ENCODE results near the gene IGF2. TPM values are rescaled to one million over a fixed set of nuclear protein-coding genes. Genes with fewer than 3 reads are reported as not detected.

The IGF2 gene
- total and polyA plus RNA-seq, 2 donors (not counting 3 experiments of a cell fraction or from before 2014, with no cell fraction given), result 5.7 to 21.0 TPM

DNA sequence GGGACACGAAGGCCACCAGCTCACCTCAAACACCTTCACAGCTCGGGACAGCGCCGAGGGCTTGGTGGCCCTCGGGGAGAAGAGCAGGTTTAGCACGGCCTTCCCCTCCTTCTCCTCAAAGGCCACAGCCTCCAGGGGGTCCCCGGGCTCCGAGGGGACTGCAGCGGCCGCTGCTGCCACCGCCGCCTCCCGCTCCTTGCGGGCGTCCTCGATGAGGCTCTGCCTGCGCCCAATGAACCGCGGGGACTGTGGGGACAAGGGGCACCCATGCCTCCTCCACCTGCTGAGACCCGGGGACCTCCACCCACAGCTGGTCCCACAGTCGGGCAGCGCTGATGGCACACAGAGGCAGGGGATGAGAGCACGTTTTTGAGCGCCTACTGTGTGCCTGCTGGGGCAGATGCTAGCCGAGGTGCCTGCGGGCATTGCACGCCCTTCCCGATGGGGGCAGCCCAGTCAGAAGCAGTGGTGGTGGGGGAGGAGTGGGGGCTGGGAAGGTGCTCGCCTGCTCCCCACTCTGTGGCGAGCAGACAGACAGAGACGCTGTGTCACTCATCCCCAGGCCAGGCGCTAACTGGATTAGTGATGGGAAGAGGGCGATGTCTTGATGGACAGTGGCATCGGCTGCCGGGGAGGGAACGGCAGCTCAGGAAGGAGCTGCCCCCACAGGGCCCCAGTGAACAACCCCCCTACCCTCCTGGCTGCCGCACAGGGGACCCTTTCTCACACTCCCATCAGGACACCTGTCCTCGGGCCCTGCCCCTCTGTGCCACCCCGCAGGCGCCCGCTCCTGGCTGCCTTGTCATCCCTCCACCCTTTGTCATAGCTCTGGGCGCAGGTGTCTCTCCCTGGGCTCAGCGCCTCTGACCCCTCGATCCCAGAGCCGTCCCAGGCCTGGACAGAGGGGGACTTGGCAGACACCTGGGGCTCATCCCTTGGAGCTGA is 30.7 kb upstream of the IGF2 start:
- no peak for DNase-seq (ENCODE audit: low read depth, low spot score)
- H4K20me1 ChIP-seq (replicated peaks; ENCODE audit: control insufficient read depth, extremely low read depth, insufficient read depth, low read length), result no peaks in the 10 kb centered on the region
- TF ChIP-seq MYC (IDR thresholded peaks at IDR 0.05; ENCODE audit: low read depth, low read length) (no peak), POLR2A (IDR thresholded peaks at IDR 0.05; ENCODE audit: low read depth, low read length) (no peak), EZH2 (IDR thresholded peaks at IDR 0.05; ENCODE audit: borderline replicate concordance, low read depth, low read length, severe bottlenecking) (no peak), GATA2 (IDR thresholded peaks at IDR 0.05; ENCODE audit: insufficient read depth, insufficient read length, low read depth, low read length) (no peak), POLR2AphosphoS5 (IDR thresholded peaks at IDR 0.05; ENCODE audit: insufficient read depth, low read depth, low read length) (no peak), FOS (IDR thresholded peaks at IDR 0.05; ENCODE audit: borderline replicate concordance, insufficient read depth, low read length) (no peak), JUN (IDR thresholded peaks at IDR 0.05; ENCODE audit: borderline replicate concordance, insufficient read depth, insufficient read length, low read depth) (no peak)
- TF ChIP-seq, protein P1, sequence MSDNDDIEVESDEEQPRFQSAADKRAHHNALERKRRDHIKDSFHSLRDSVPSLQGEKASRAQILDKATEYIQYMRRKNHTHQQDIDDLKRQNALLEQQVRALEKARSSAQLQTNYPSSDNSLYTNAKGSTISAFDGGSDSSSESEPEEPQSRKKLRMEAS (IDR thresholded peaks at IDR 0.05; ENCODE audit: insufficient read depth, insufficient read length), result no peak
- H3K36me3 ChIP-seq (ENCODE audit: control insufficient read depth in 2 of 2, extremely low read depth in 1 of 2, insufficient read depth in 2 of 2, low read length in 2 of 2), result no peaks in the 10 kb centered on the region
- H3K9ac ChIP-seq (replicated peaks; ENCODE audit: extremely low read depth, insufficient read depth, low read length), result no peak overlapping the region
- no peaks in the 10 kb centered on the region for H3K27me3 ChIP-seq (ENCODE audit: control insufficient read depth in 2 of 2, insufficient read depth in 2 of 2, low read length in 2 of 2)
- BruUV-seq (replicated peaks), result no TSS peak
- dilution Hi-C loops (cut with MboI; ENCODE audit: extremely low pct_ligation_motif_present, low sequenced_read_pairs) (no loop called here), intact Hi-C loops (cut with micrococcal nuclease) (no loop called here)
- no peaks in the 10 kb centered on the region for H3K79me2 ChIP-seq (ENCODE audit: control insufficient read depth, insufficient read depth, low read length)
- no peaks in the 10 kb centered on the region for H3K4me1 ChIP-seq (ENCODE audit: control insufficient read depth, extremely low read depth, insufficient read depth, low read length)
- H3K9me1 ChIP-seq (replicated peaks; ENCODE audit: control insufficient read depth, extremely low read depth, insufficient read depth, low read length), result no peaks in the 10 kb centered on the region
- CTCF ChIA-PET, result interaction anchor here (0.8 to 1.5 kb wide), 3 partner anchors 14 to 19 kb away, joined by 3 to 4 read pairs (median 4); no protein-coding TSS in a partner anchor
- H3K27ac ChIP-seq (ENCODE audit: insufficient read depth, low read depth, low read length), result no peak overlapping the region
- H3K4me3 ChIP-seq (replicated peaks in 1 of 3; ENCODE audit: insufficient read depth in 1 of 3, low read depth in 1 of 3, low read length in 3 of 3), result no peak overlapping the region
- no peaks in the 10 kb centered on the region for H3K9me3 ChIP-seq (replicated peaks; ENCODE audit: control insufficient read depth, insufficient read depth, low read length)
- H2AFZ ChIP-seq (ENCODE audit: low read depth, low read length), result no peak overlapping the region
- POLR2A ChIA-PET, result no interaction called here
- H3K4me2 ChIP-seq (ENCODE audit: insufficient read depth, low read length), result no peak overlapping the region
- FAIRE-seq, result no peak
